PC-9 (cell line): ENCODE results near the gene CEP170B.

Experiments
- EZH2 ChIP-seq: fragments of 200-600 bp; sonication (generic); IDR thresholded peaks from 2 replicates; pipeline ENCODE4 v1.8.0; 2017; ENCODE audit warnings: antibody characterized with exemption, low read depth
- TF ChIP-seq, protein P1 (sequence below): fragments of 200-600 bp; sonication (generic); conservative IDR thresholded peaks from 2 replicates; pipeline ENCODE4 v1.6.1; 2017; ENCODE audit warnings: mixed run types, antibody characterized with exemption, mild to moderate bottlenecking, moderate library complexity

DNA sequence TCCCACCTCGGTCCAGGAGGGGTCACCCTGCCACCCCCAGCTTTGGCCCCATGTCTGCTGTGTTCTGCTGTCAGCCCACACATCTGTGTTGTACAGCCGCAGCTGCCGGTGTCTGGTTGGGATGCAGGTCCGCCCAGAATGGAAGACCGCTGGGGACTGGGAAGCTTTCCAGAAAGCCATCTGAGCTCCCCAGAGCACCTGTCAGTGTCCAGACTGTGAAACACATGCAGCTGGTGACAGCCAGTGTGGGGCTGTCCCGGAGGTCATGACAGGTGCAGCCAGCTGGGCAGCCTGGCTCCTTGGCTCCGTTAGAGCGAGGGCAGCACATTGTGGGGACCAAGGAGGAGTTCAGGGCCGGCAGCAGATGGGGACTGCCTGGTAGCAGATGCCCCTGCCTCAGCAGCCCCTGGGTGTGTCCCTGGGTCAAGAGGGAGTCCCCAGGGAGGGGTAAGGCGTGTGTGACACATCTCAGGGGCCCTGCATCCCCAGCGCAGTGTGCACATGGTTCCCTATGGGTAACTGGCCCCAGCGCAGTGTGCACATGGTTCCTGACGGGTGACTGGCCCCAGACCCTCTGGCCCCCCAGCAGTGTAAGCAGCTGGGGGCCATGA lies 16.4 kb downstream of the CEP170B start:
- no peak for TF ChIP-seq EZH2
- TF ChIP-seq, protein P1, sequence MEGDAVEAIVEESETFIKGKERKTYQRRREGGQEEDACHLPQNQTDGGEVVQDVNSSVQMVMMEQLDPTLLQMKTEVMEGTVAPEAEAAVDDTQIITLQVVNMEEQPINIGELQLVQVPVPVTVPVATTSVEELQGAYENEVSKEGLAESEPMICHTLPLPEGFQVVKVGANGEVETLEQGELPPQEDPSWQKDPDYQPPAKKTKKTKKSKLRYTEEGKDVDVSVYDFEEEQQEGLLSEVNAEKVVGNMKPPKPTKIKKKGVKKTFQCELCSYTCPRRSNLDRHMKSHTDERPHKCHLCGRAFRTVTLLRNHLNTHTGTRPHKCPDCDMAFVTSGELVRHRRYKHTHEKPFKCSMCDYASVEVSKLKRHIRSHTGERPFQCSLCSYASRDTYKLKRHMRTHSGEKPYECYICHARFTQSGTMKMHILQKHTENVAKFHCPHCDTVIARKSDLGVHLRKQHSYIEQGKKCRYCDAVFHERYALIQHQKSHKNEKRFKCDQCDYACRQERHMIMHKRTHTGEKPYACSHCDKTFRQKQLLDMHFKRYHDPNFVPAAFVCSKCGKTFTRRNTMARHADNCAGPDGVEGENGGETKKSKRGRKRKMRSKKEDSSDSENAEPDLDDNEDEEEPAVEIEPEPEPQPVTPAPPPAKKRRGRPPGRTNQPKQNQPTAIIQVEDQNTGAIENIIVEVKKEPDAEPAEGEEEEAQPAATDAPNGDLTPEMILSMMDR = no peak
